Right cardiac atrium (tissue), 5 donors: ENCODE data around the gene BMPR2. TPM values are rescaled to one million over a fixed set of nuclear protein-coding genes. Genes with fewer than 3 reads are reported as not detected.
"Not testable (repeated sequence)": the region's sequence is repeated elsewhere in the genome, so short reads cannot be mapped to it uniquely, and the experiment has no call there.

Source experiments
- ATAC-seq, 2 donors: fragments of 200-7000 bp; cut with Tn5 transposase; one replicate each; pipeline versions ENCODE4 v1.8.0 to v1.9.1; 2020; ENCODE audit warnings: moderate library complexity in 2 of 2, mild to moderate bottlenecking in 1 of 2
- DNase-seq, 3 donors: peaks; one replicate each; pipeline ENCODE4 v3.0.0-alpha.2; 2020
- H3K27ac ChIP-seq: one replicate; pipeline ENCODE4 v1.5.1; 2013; ENCODE audit warnings: mild to moderate bottlenecking, low read length, control low read depth, moderate library complexity
- H3K27me3 ChIP-seq: one replicate; pipeline ENCODE4 v1.6.1; 2013; ENCODE audit not compliant: control insufficient read depth, insufficient read depth
- H3K4me1 ChIP-seq: one replicate; pipeline ENCODE4 v1.6.1; 2013; ENCODE audit warnings: low read length; ENCODE audit not compliant: control insufficient read depth, insufficient read depth
- H3K4me3 ChIP-seq: one replicate; pipeline ENCODE4 v1.5.1; 2013; ENCODE audit warnings: low read length, control low read depth
- H3K9me3 ChIP-seq: one replicate; pipeline ENCODE4 v1.6.1; 2013; ENCODE audit warnings: low read length; ENCODE audit not compliant: control insufficient read depth
- WGBS: extraction: QIAGEN DNeasy Blood & Tissue Kit; methylation state at CpG from one replicate; pipeline ENCODE4 v1.1.7; 2013; 5-methylcytosine and 5-hydroxymethylcytosine counted together
- intact Hi-C, 4 donors: fragments of 100-400 bp; cut with DNase I; formaldehyde crosslinking; loops; one replicate each; pipeline versions ENCODE4 v1.11.0 to v1.14.0; 2022 to 2023
- polyA plus RNA-seq: library from polyadenylated mRNA; stranded (reverse); fragments of 200-250 nt; gene quantifications from one replicate; pipeline ENCODE4 v1.2.3, GENCODE V29; 2013
- total RNA-seq, 4 donors: library from RNA; stranded (reverse); fragmentation: NEBNext Ultra II Directional; extraction: Animal tissue kit (Norgen Biotek cat#: 25700); gene quantifications; one replicate each; pipeline ENCODE4 v1.2.1, GENCODE V29; 2021
- donor health status: healthy with polysubstance abuse.
- donor health status: DM: no; HTN: yes; CAD: no.
- donor health status: DM: no; HTN: no; CAD: no.
- donor health status: DM: no; HTN: yes; CAD: no; lungs with severe emphysema.
- donor health status: DM: yes; HTN: yes; CAD: no.

The BMPR2 gene
- total and polyA plus RNA-seq, 5 donors, result 14.9 to 64.7 (median 53.8) TPM

GRCh38 chr2:202521470-202521869, 145.3 kb downstream of the BMPR2 start:
- Histone ChIP-seq H3K27me3 (no peaks in the 10 kb centered on the region), H3K9me3 (no peaks in the 10 kb centered on the region), H3K4me1 (no peaks in the 10 kb centered on the region), H3K4me3 (no peak overlapping the region), H3K27ac (no peak overlapping the region)
- intact Hi-C loops, result loop anchor here in 1 of 4 donors (10.0 kb wide), 1 partner anchor 227 kb away; no protein-coding TSS in a partner anchor
- DNase-seq (no peak), ATAC-seq (no peak)

- Histone ChIP-seq H3K4me1 (no peaks in the 10 kb centered on the region), H3K9me3 (no peaks in the 10 kb centered on the region), H3K27ac (no peak overlapping the region), H3K27me3 (no peaks in the 10 kb centered on the region), H3K4me3 (no peak overlapping the region)
- DNase-seq (no peak), ATAC-seq (no peak)
- intact Hi-C loops, result loop anchor here in 1 of 4 donors (10.0 kb wide), 1 partner anchor 235 kb away; no protein-coding TSS in a partner anchor
- 48% methylated on average over 1 of the region's 1 CpG for WGBS
Measured at GRCh38 chr2:202529389-202529788, 153.3 kb downstream of the BMPR2 start.

- H3K4me1 ChIP-seq, result no peaks in the 10 kb centered on the region
- ATAC-seq, result no peak
- H3K9me3 ChIP-seq, result no peaks in the 10 kb centered on the region
- no peaks in the 10 kb centered on the region for H3K27me3 ChIP-seq
- no peak overlapping the region for H3K4me3 ChIP-seq
- H3K27ac ChIP-seq, result no peak overlapping the region
- intact Hi-C loops, result no loop called here
- 71% methylated on average over 1 of the region's 1 CpG for WGBS
- no peak for DNase-seq
Measured at GRCh38 chr2:202530038-202530437, 153.9 kb downstream of the BMPR2 start.

GRCh38 chr2:202535290-202535689, 159.2 kb downstream of the BMPR2 start:
- WGBS, result 95% methylated on average over 17 of the region's 30 CpGs
- H3K9me3 ChIP-seq, H3K27ac ChIP-seq, H3K27me3 ChIP-seq, DNase-seq, intact Hi-C loops, H3K4me1 ChIP-seq, ATAC-seq, H3K4me3 ChIP-seq: not testable (repeated sequence)

- no peaks in the 10 kb centered on the region for H3K27me3 ChIP-seq
- 47% methylated on average over 3 of the region's 3 CpGs for WGBS
- DNase-seq (no peak), ATAC-seq (peak; percentile 77 to 90)
- H3K4me3 ChIP-seq, result no peak overlapping the region
- H3K4me1 ChIP-seq, result no peaks in the 10 kb centered on the region
- H3K27ac ChIP-seq, result no peak overlapping the region
- H3K9me3 ChIP-seq, result no peaks in the 10 kb centered on the region
- intact Hi-C loops, result no loop called here
Measured at GRCh38 chr2:202541137-202541536, 165.0 kb downstream of the BMPR2 start.

- Histone ChIP-seq H3K27ac (no peak overlapping the region), H3K27me3 (no peaks in the 10 kb centered on the region), H3K4me1 (no peaks in the 10 kb centered on the region), H3K4me3 (no peak overlapping the region), H3K9me3 (no peaks in the 10 kb centered on the region)
- DNase-seq, result no peak
- ATAC-seq, result no peak
- WGBS, result 35% methylated on average over 3 of the region's 3 CpGs
- intact Hi-C loops, result no loop called here
Measured at GRCh38 chr2:202542142-202542541, 166.0 kb downstream of the BMPR2 start.

- DNase-seq (no peak), ATAC-seq (no peak)
- no peaks in the 10 kb centered on the region for H3K4me1 ChIP-seq
- H3K9me3 ChIP-seq, result no peaks in the 10 kb centered on the region
- no peak overlapping the region for H3K4me3 ChIP-seq
- intact Hi-C loops, result no loop called here
- H3K27ac ChIP-seq, result no peak overlapping the region
- no peaks in the 10 kb centered on the region for H3K27me3 ChIP-seq
- 58% methylated on average over 1 of the region's 1 CpG for WGBS
Measured at GRCh38 chr2:202545523-202545922, 169.4 kb downstream of the BMPR2 start.

GRCh38 chr2:202545931-202546330, 169.8 kb downstream of the BMPR2 start:
- no peak for DNase-seq

GRCh38 chr2:202546499-202547141, 170.5 kb downstream of the BMPR2 start:
- ATAC-seq, H3K27ac ChIP-seq, H3K4me3 ChIP-seq, H3K4me1 ChIP-seq, DNase-seq, H3K27me3 ChIP-seq, H3K9me3 ChIP-seq, intact Hi-C loops: not testable (repeated sequence)
- WGBS, result 91% methylated on average over 13 of the region's 13 CpGs

More at GRCh38 chr2:202545931-202546330, 169.8 kb downstream of the BMPR2 start:
- Histone ChIP-seq H3K4me3 (no peak overlapping the region), H3K9me3 (no peaks in the 10 kb centered on the region), H3K27ac (no peak overlapping the region), H3K4me1 (no peaks in the 10 kb centered on the region), H3K27me3 (no peaks in the 10 kb centered on the region)
- no peak for ATAC-seq
- intact Hi-C loops, result no loop called here
- 97% methylated on average over 2 of the region's 2 CpGs for WGBS

GRCh38 chr2:202548240-202548639, 172.1 kb downstream of the BMPR2 start:
- no peak overlapping the region for H3K27ac ChIP-seq
- H3K4me1 ChIP-seq, result no peaks in the 10 kb centered on the region
- no peak overlapping the region for H3K4me3 ChIP-seq
- intact Hi-C loops, result no loop called here
- no peaks in the 10 kb centered on the region for H3K27me3 ChIP-seq
- WGBS, result 93% methylated on average over 2 of the region's 2 CpGs
- no peak for ATAC-seq
- H3K9me3 ChIP-seq, result no peaks in the 10 kb centered on the region
- DNase-seq, result no peak

- intact Hi-C loops, DNase-seq, H3K27me3 ChIP-seq, H3K9me3 ChIP-seq, H3K27ac ChIP-seq, H3K4me1 ChIP-seq, H3K4me3 ChIP-seq, ATAC-seq: not testable (repeated sequence)
- 95% methylated on average over 10 of the region's 10 CpGs for WGBS
Measured at GRCh38 chr2:202551000-202551399, 174.9 kb downstream of the BMPR2 start.

- 92% methylated on average over 4 of the region's 4 CpGs for WGBS
Measured at GRCh38 chr2:202555356-202555755, 179.2 kb downstream of the BMPR2 start.

More at GRCh38 chr2:202555356-202555755, 179.2 kb downstream of the BMPR2 start:
- no peaks in the 10 kb centered on the region for H3K9me3 ChIP-seq
- no peak for DNase-seq
- no peaks in the 10 kb centered on the region for H3K27me3 ChIP-seq
- intact Hi-C loops, result no loop called here
- ATAC-seq, result no peak
- H3K27ac ChIP-seq, result no peak overlapping the region
- H3K4me1 ChIP-seq, result no peaks in the 10 kb centered on the region
- H3K4me3 ChIP-seq, result no peak overlapping the region
